Upper lobe of left lung (tissue), 4 donors: Measurements from ENCODE around the gene LRP5.

Experiments
- EP300 ChIP-seq, 4 donors: sonication (generic); formaldehyde crosslinking; IDR thresholded peaks; one replicate each; pipeline ENCODE4 v1.5.1; 2017; ENCODE audit warnings: antibody characterized with exemption in 4 of 4, control low read depth in 2 of 4
- POLR2A ChIP-seq, 4 donors: fragments of 450-650 bp; IDR thresholded peaks; one replicate each; pipeline ENCODE4 v1.5.1; 2016 to 2017; ENCODE audit warnings: antibody characterized with exemption in 4 of 4, mild to moderate bottlenecking in 2 of 4
- POLR2AphosphoS5 ChIP-seq, 2 donors: sonication (generic); formaldehyde crosslinking; IDR thresholded peaks; one replicate each; pipeline ENCODE4 v1.5.1; 2017; ENCODE audit warnings: antibody characterized with exemption in 2 of 2
- TF ChIP-seq, protein P1 (sequence below), 6 experiments: fragments of 450-650 bp in 4 of 6; fragments of 200-600 bp in 2 of 6; sonication (generic) in 2 of 6; IDR thresholded peaks; one replicate each; pipeline ENCODE4 v1.5.1; 2016 to 2019; ENCODE audit warnings: antibody characterized with exemption in 6 of 6

- no peak for TF ChIP-seq POLR2A (IDR thresholded peaks at IDR 0.05)
- TF ChIP-seq, protein P1, sequence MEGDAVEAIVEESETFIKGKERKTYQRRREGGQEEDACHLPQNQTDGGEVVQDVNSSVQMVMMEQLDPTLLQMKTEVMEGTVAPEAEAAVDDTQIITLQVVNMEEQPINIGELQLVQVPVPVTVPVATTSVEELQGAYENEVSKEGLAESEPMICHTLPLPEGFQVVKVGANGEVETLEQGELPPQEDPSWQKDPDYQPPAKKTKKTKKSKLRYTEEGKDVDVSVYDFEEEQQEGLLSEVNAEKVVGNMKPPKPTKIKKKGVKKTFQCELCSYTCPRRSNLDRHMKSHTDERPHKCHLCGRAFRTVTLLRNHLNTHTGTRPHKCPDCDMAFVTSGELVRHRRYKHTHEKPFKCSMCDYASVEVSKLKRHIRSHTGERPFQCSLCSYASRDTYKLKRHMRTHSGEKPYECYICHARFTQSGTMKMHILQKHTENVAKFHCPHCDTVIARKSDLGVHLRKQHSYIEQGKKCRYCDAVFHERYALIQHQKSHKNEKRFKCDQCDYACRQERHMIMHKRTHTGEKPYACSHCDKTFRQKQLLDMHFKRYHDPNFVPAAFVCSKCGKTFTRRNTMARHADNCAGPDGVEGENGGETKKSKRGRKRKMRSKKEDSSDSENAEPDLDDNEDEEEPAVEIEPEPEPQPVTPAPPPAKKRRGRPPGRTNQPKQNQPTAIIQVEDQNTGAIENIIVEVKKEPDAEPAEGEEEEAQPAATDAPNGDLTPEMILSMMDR (IDR thresholded peaks at IDR 0.05) = no peak
- no peak for TF ChIP-seq POLR2AphosphoS5 (IDR thresholded peaks at IDR 0.05)
- TF ChIP-seq EP300 (IDR thresholded peaks at IDR 0.05) = no peak
These were observed 43.1 kb downstream of the LRP5 start for GRCh38 chr11:68355471-68355870.
